SK-N-MC (cell line): Measurements from ENCODE around the gene CDKAL1.
"Not testable (repeated sequence)": the region's sequence is repeated elsewhere in the genome, so short reads cannot be mapped to it uniquely, and the experiment has no call there.

Experiments
- DNase-seq: peaks from one replicate; pipeline ENCODE4 v3.0.0-alpha.2; 2011; ENCODE audit warnings: low read depth, low spot score
- H3K27ac ChIP-seq: fragments of 200-600 bp; sonication (generic); 2 replicates; pipeline ENCODE4 v1.5.1; 2016; ENCODE audit warnings: mixed run types
- H3K36me3 ChIP-seq: fragments of 200-600 bp; sonication (generic); 2 replicates; pipeline ENCODE4 v1.6.1; 2017; ENCODE audit warnings: antibody characterized with exemption, low read length, mixed read lengths; ENCODE audit not compliant: insufficient read depth
- H3K4me3 ChIP-seq: fragments of 200-600 bp; sonication (generic); 2 replicates; pipeline ENCODE4 v1.5.1; 2016
- H3K9ac ChIP-seq: fragments of 200-600 bp; sonication (generic); 2 replicates; pipeline ENCODE4 v1.8.0; 2017; ENCODE audit warnings: mixed run types, mixed read lengths; ENCODE audit not compliant: insufficient read length
- H3K9me3 ChIP-seq: fragments of 200-600 bp; sonication (generic); 2 replicates; pipeline ENCODE4 v1.6.1; 2017; ENCODE audit warnings: low read depth, mild to moderate bottlenecking, antibody characterized with exemption, low read length, moderate library complexity, mixed read lengths
- EZH2 ChIP-seq: fragments of 200-600 bp; sonication (generic); IDR thresholded peaks from one replicate; pipeline ENCODE4 v1.6.1; 2017; ENCODE audit warnings: antibody characterized with exemption
- FOXP2 ChIP-seq: optimal IDR thresholded peaks from 2 replicates; pipeline ENCODE3; 2011; ENCODE audit warnings: mild to moderate bottlenecking, moderate library complexity; ENCODE audit not compliant: insufficient read depth; ENCODE audit errors: extremely low read length, control extremely low read depth
- POLR2AphosphoS5 ChIP-seq: IDR thresholded peaks from 2 replicates; pipeline ENCODE4 v1.6.1; 2012; ENCODE audit warnings: mild to moderate bottlenecking, low read depth, low read length, borderline replicate concordance

The CDKAL1 gene

GRCh38 chr6:20599302-20600051, 65.2 kb downstream of the CDKAL1 start:
- Histone ChIP-seq H3K27ac (no peak overlapping the region), H3K4me3 (no peak overlapping the region), H3K9me3 (no peaks in the 10 kb centered on the region), H3K9ac (no peak overlapping the region), H3K36me3 (peaks cover 7% of the 10 kb centered on the region; the same call in 1 of the 2 replicates)
- no peak for DNase-seq
- TF ChIP-seq EZH2, result no peak
- no peak for TF ChIP-seq POLR2AphosphoS5
- TF ChIP-seq FOXP2, result no peak

- peaks cover 4% of the 10 kb centered on the region; the same call in 1 of the 2 replicates for H3K36me3 ChIP-seq
Observed at GRCh38 chr6:20600831-20601230, 66.6 kb downstream of the CDKAL1 start.

GRCh38 chr6:20604159-20604558, 69.9 kb downstream of the CDKAL1 start:
- Histone ChIP-seq H3K9me3 (no peaks in the 10 kb centered on the region), H3K9ac (no peak overlapping the region), H3K27ac (no peak overlapping the region), H3K36me3 (no peaks in the 10 kb centered on the region), H3K4me3 (no peak overlapping the region)
- TF ChIP-seq POLR2AphosphoS5 (no peak), EZH2 (no peak), FOXP2 (no peak)
- DNase-seq, result no peak

More at GRCh38 chr6:20600831-20601230, 66.6 kb downstream of the CDKAL1 start:
- Histone ChIP-seq H3K4me3 (no peak overlapping the region), H3K27ac (no peak overlapping the region), H3K9ac (no peak overlapping the region), H3K9me3 (no peaks in the 10 kb centered on the region)
- no peak for DNase-seq
- TF ChIP-seq POLR2AphosphoS5 (no peak), EZH2 (no peak), FOXP2 (no peak)

- no peak for TF ChIP-seq EZH2
- TF ChIP-seq FOXP2, result no peak
- TF ChIP-seq POLR2AphosphoS5, result no peak
- H3K9ac ChIP-seq, result no peak overlapping the region
- DNase-seq, result no peak
- H3K36me3 ChIP-seq, result no peaks in the 10 kb centered on the region
- H3K4me3 ChIP-seq, result no peak overlapping the region
- no peak overlapping the region for H3K27ac ChIP-seq
- no peaks in the 10 kb centered on the region for H3K9me3 ChIP-seq
Observed at GRCh38 chr6:20605061-20605460, 70.8 kb downstream of the CDKAL1 start.

GRCh38 chr6:20605581-20605980, 71.3 kb downstream of the CDKAL1 start:
- H3K9ac ChIP-seq, result no peak overlapping the region
- H3K36me3 ChIP-seq, result no peaks in the 10 kb centered on the region
- no peaks in the 10 kb centered on the region for H3K9me3 ChIP-seq
- DNase-seq, result no peak
- no peak overlapping the region for H3K4me3 ChIP-seq
- TF ChIP-seq POLR2AphosphoS5 (no peak), FOXP2 (no peak), EZH2 (no peak)
- no peak overlapping the region for H3K27ac ChIP-seq

- no peak overlapping the region for H3K9ac ChIP-seq
- H3K4me3 ChIP-seq, result no peak overlapping the region
- DNase-seq, result no peak
- TF ChIP-seq POLR2AphosphoS5 (no peak), EZH2 (no peak), FOXP2 (no peak)
- no peak overlapping the region for H3K27ac ChIP-seq
- no peaks in the 10 kb centered on the region for H3K9me3 ChIP-seq
- H3K36me3 ChIP-seq, result no peaks in the 10 kb centered on the region
Observed at GRCh38 chr6:20606831-20607230, 72.6 kb downstream of the CDKAL1 start.

GRCh38 chr6:20608356-20608755, 74.1 kb downstream of the CDKAL1 start:
- no peak overlapping the region for H3K4me3 ChIP-seq
- H3K9ac ChIP-seq, result no peak overlapping the region
- DNase-seq, result no peak
- no peaks in the 10 kb centered on the region for H3K9me3 ChIP-seq
- no peak overlapping the region for H3K27ac ChIP-seq
- H3K36me3 ChIP-seq, result no peaks in the 10 kb centered on the region
- TF ChIP-seq FOXP2 (no peak), POLR2AphosphoS5 (no peak), EZH2 (no peak)

- no peak for TF ChIP-seq EZH2
- no peak for TF ChIP-seq POLR2AphosphoS5
- no peak for TF ChIP-seq FOXP2
- no peak for DNase-seq
- no peak overlapping the region for H3K4me3 ChIP-seq
- no peak overlapping the region for H3K9ac ChIP-seq
- H3K9me3 ChIP-seq, result no peaks in the 10 kb centered on the region
- H3K27ac ChIP-seq, result no peak overlapping the region
- no peaks in the 10 kb centered on the region for H3K36me3 ChIP-seq
Observed at GRCh38 chr6:20608905-20609304, 74.6 kb downstream of the CDKAL1 start.

- H3K36me3 ChIP-seq, H3K4me3 ChIP-seq, H3K9ac ChIP-seq, H3K9me3 ChIP-seq, H3K27ac ChIP-seq, DNase-seq: not testable (repeated sequence)
Observed at GRCh38 chr6:20609924-20610323, 75.7 kb downstream of the CDKAL1 start.
